Tibial nerve (tissue), 3 donors: Measurements from ENCODE around the gene RNU1-2.
"Not testable (repeated sequence)": the region's sequence is repeated elsewhere in the genome, so short reads cannot be mapped to it uniquely, and the experiment has no call there.

Source experiments
- CTCF ChIP-seq, 5 experiments: fragments of 200-600 bp in 3 of 5; fragments of 450-650 bp in 2 of 5; sonication (generic) in 3 of 5; IDR thresholded peaks; one replicate each; pipeline ENCODE4 v1.5.1; 2016 to 2019; ENCODE audit warnings: antibody characterized with exemption in 5 of 5, mild to moderate bottlenecking in 3 of 5, moderate library complexity in 2 of 5
- POLR2A ChIP-seq, 2 donors: fragments of 450-650 bp; IDR thresholded peaks; one replicate each; pipeline ENCODE4 v1.6.1; 2017; ENCODE audit warnings: antibody characterized with exemption in 2 of 2, mild to moderate bottlenecking in 2 of 2, moderate library complexity in 2 of 2

- not testable (repeated sequence) for TF ChIP-seq CTCF, POLR2A (IDR thresholded peaks at IDR 0.05)
Observed at GRCh38 chr1:16893796-16894195, 2.0 kb upstream of the RNU1-2 start.
